Stimulated activated CD8-positive, alpha-beta memory T cell treated with anti-CD3 and anti-CD28 coated beads, Interleukin-4, amount 100 ng/mL, for 1 hour (primary cell): ENCODE measurements around the gene MED14.

Experiments
- DNase-seq, 2 donors: peaks; one replicate each; pipeline ENCODE4 v3.0.0-alpha.2; 2020; ENCODE audit warnings: low read depth in 2 of 2, low spot score in 1 of 2

MED14 gene

DNA sequence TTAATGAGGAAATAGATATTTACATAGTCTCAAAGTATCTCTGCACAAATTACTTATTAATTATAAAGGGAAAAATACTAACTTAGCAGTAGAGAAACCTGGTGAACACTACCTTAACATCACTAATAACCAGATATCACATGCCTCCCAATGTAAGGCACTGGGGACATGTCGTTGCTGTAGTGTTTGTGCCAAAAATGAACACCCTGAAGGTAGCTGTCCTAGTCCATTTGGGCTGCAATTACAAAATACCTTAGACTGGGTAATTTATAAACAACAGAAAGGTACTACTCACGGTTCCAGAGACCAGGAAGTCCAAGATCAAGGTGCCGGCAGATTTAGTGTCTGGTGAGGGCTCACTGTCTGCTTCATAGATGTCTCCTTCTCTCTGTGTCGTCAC lies 122.8 kb downstream of the MED14 start:
- DNase-seq: no peak

DNA sequence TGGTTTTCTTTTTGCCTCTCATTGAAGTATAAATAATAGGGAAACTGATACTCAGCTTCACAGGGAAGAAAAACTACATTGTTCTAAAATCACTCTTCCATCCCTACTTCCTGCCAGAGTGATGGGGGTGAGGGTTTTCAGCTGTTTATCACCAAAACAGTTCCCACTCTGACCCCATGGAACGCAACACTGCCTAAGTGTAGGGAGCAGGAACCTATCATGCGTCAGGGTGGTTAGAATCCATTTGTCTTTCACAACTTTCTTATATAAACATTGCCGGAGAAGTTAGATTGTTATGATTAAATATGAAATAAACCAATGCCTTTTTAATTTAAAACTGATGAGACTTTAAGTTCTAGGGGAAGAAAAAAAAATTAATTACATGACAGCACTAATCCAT lies 128.0 kb downstream of the MED14 start:
- no peak for DNase-seq

DNA sequence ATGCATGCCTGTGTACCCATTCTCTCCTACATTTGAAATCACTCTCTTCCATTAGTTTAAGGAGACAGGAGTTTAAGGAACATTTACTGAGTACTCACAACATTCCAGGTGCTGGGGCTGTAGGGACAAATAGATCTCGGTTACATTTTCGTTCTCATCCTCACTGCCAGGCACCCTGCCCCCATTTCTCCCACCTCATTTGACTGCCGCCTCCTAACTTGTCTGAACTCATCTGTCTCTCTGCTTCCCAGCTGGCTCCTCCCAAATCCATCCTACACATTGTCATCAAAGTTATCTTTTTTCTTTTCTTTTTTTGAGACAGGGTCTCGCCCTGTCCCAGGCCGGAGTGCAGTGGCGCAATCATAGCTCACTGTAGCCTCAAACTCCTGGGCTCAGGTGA lies 131.9 kb downstream of the MED14 start:
- no peak for DNase-seq
